ENCODE results near the gene PNPLA6.

DNA sequence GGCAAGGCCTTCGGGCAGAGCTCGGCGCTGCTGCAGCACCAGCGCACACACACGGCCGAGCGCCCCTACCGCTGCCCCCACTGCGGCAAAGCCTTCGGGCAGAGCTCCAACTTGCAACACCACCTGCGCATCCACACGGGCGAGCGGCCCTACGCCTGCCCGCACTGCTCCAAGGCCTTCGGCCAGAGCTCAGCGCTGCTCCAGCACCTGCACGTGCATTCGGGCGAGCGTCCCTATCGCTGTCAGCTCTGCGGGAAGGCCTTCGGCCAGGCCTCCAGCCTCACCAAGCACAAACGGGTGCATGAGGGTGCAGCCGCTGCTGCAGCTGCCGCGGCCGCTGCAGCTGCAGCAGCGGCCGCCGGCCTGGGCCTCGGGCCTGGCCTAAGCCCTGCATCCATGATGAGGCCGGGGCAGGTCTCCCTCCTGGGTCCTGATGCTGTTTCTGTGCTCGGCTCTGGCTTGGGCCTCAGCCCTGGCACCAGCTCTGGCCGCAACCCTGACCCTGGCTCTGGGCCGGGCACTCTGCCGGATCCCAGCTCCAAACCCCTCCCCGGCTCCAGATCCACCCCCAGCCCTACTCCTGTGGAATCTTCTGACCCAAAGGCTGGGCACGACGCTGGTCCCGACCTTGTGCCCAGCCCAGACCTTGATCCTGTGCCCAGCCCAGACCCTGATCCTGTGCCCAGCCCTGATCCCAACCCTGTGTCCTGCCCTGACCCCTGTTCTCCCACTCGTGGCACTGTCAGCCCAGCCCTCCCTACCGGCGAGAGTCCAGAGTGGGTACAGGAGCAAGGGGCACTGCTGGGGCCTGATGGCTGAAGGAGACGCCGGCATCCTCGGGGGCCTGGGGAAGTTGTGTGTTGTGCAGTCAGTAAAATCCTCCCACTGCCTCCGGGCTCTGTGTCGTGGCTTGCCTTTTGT is 15.1 kb upstream of the PNPLA6 start:
- TF ChIP-seq, protein P1, sequence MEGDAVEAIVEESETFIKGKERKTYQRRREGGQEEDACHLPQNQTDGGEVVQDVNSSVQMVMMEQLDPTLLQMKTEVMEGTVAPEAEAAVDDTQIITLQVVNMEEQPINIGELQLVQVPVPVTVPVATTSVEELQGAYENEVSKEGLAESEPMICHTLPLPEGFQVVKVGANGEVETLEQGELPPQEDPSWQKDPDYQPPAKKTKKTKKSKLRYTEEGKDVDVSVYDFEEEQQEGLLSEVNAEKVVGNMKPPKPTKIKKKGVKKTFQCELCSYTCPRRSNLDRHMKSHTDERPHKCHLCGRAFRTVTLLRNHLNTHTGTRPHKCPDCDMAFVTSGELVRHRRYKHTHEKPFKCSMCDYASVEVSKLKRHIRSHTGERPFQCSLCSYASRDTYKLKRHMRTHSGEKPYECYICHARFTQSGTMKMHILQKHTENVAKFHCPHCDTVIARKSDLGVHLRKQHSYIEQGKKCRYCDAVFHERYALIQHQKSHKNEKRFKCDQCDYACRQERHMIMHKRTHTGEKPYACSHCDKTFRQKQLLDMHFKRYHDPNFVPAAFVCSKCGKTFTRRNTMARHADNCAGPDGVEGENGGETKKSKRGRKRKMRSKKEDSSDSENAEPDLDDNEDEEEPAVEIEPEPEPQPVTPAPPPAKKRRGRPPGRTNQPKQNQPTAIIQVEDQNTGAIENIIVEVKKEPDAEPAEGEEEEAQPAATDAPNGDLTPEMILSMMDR (IDR thresholded peaks at IDR 0.05) = no peak
- TF ChIP-seq POLR2A (IDR thresholded peaks at IDR 0.05) = no peak
